Neural progenitor cell (in vitro differentiated cells): ENCODE results near the gene CPA1.

Experiments used
- CTCF ChIP-seq: fragments of 200-600 bp; sonication (generic); IDR thresholded peaks from 2 replicates; pipeline ENCODE4 v1.5.1; 2017; ENCODE audit warnings: antibody characterized with exemption, mild to moderate bottlenecking
- EZH2 ChIP-seq: fragments of 200-600 bp; sonication (generic); IDR thresholded peaks from 2 replicates; pipeline ENCODE4 v1.6.1; 2017; ENCODE audit warnings: antibody characterized with exemption, mild to moderate bottlenecking, moderate library complexity
- EZH2phosphoT487 ChIP-seq: fragments of 200-600 bp; sonication (generic); IDR thresholded peaks from 2 replicates; pipeline ENCODE4 v1.6.1; 2017; ENCODE audit warnings: antibody characterized with exemption

GRCh38 chr7:130433301-130433700 lies 53.0 kb downstream of the CPA1 start:
- TF ChIP-seq CTCF (no peak), EZH2 (no peak), EZH2phosphoT487 (no peak)
